DND-41 (cell line): Measurements from ENCODE around the gene UROD.
"Not testable (repeated sequence)": the region's sequence is repeated elsewhere in the genome, so short reads cannot be mapped to it uniquely, and the experiment has no call there.

Source experiments
- ATAC-seq: fragments of 200-7000 bp; cut with Tn5 transposase; 3 replicates; pipeline ENCODE4 v1.9.1; 2021; ENCODE audit warnings: low read depth; ENCODE audit not compliant: insufficient read depth
- DNase-seq: peaks from one replicate; pipeline ENCODE4 v3.0.0-alpha.2; 2020
- H2AFZ ChIP-seq: 2 replicates; pipeline ENCODE4 v1.6.0; 2012; ENCODE audit warnings: low read depth, low read length
- H3K27ac ChIP-seq: 2 replicates; pipeline ENCODE4 v1.5.1; 2012; ENCODE audit warnings: low read length, inconsistent platforms
- H3K27me3 ChIP-seq: fragments of 200-600 bp; sonication (generic); 2 replicates; pipeline ENCODE4 v1.6.0; 2012; ENCODE audit warnings: low read length, mild to moderate bottlenecking, inconsistent platforms; ENCODE audit not compliant: insufficient read depth, poor library complexity
- H3K36me3 ChIP-seq: 2 replicates; pipeline ENCODE4 v1.5.1; 2012; ENCODE audit warnings: low read length, inconsistent platforms; ENCODE audit not compliant: insufficient read depth
- H3K4me1 ChIP-seq: 2 replicates; pipeline ENCODE4 v1.5.1; 2012; ENCODE audit warnings: mild to moderate bottlenecking, low read length; ENCODE audit not compliant: insufficient read depth
- H3K4me2 ChIP-seq: 2 replicates; pipeline ENCODE4 v1.6.0; 2012; ENCODE audit warnings: mild to moderate bottlenecking, moderate library complexity, low read length, inconsistent platforms; ENCODE audit not compliant: insufficient read depth
- H3K4me3 ChIP-seq, 2 experiments: fragments of 200-600 bp in 1 of 2; shearing (Covaris generic) in 1 of 2; 2 replicates each; pipeline ENCODE4 v1.5.1; 2012 to 2016; ENCODE audit warnings: inconsistent platforms in 2 of 2, low read length in 2 of 2, mild to moderate bottlenecking in 2 of 2, low read depth in 1 of 2, moderate library complexity in 1 of 2
- H3K79me2 ChIP-seq: 2 replicates; pipeline ENCODE4 v1.6.0; 2012; ENCODE audit warnings: low read length, inconsistent platforms; ENCODE audit not compliant: insufficient read depth
- H3K9ac ChIP-seq: 2 replicates; pipeline ENCODE4 v1.6.0; 2012; ENCODE audit warnings: low read depth, mild to moderate bottlenecking, inconsistent platforms, low read length, moderate library complexity
- H3K9me3 ChIP-seq: 2 replicates; pipeline ENCODE4 v1.5.1; 2012; ENCODE audit warnings: low read length, moderate library complexity, mild to moderate bottlenecking, inconsistent platforms; ENCODE audit not compliant: insufficient read depth, severe bottlenecking
- H4K20me1 ChIP-seq: 2 replicates; pipeline ENCODE4 v1.6.0; 2012; ENCODE audit warnings: low read length; ENCODE audit not compliant: insufficient read depth
- CTCF ChIP-seq: IDR thresholded peaks from 2 replicates; pipeline ENCODE4 v1.5.1; 2012; ENCODE audit warnings: borderline replicate concordance, low read length, moderate library complexity, mild to moderate bottlenecking; ENCODE audit not compliant: poor library complexity, severe bottlenecking; ENCODE audit errors: extremely low read depth
- EZH2 ChIP-seq: IDR thresholded peaks from 3 replicates; pipeline ENCODE4 v1.6.1; 2012; ENCODE audit warnings: borderline replicate concordance, low read depth, mild to moderate bottlenecking, moderate library complexity, low read length, inconsistent platforms; ENCODE audit not compliant: severe bottlenecking

The UROD gene

GRCh38 chr1:45057542-45057941 lies 45.5 kb downstream of the UROD start:
- Histone ChIP-seq H3K27me3 (peaks cover 10% of the 10 kb centered on the region), H3K36me3 (no peaks in the 10 kb centered on the region), H2AFZ (no peak overlapping the region), H3K9me3 (no peaks in the 10 kb centered on the region), H3K79me2 (no peaks in the 10 kb centered on the region), H3K27ac (no peak overlapping the region), H3K4me1 (no peaks in the 10 kb centered on the region), H3K4me2 (no peak overlapping the region), H4K20me1 (no peaks in the 10 kb centered on the region), H3K4me3 (no peak overlapping the region), H3K9ac (no peak overlapping the region)
- DNase-seq: no peak
- ATAC-seq: no peak
- TF ChIP-seq CTCF (no peak), EZH2 (no peak)

GRCh38 chr1:45059829-45060228 lies 47.8 kb downstream of the UROD start:
- Histone ChIP-seq H3K4me2 (no peak overlapping the region), H3K4me3 (no peak overlapping the region), H3K9ac (no peak overlapping the region), H3K9me3 (no peaks in the 10 kb centered on the region), H3K27me3 (peaks cover 10% of the 10 kb centered on the region), H3K36me3 (no peaks in the 10 kb centered on the region), H4K20me1 (no peaks in the 10 kb centered on the region), H2AFZ (no peak overlapping the region), H3K27ac (no peak overlapping the region), H3K4me1 (no peaks in the 10 kb centered on the region), H3K79me2 (no peaks in the 10 kb centered on the region)
- DNase-seq (no peak), ATAC-seq (no peak)
- TF ChIP-seq CTCF (no peak), EZH2 (no peak)

GRCh38 chr1:45062463-45062862 lies 50.4 kb downstream of the UROD start:
- not testable (repeated sequence) for H3K4me2 ChIP-seq, H3K79me2 ChIP-seq, H3K9me3 ChIP-seq, H3K36me3 ChIP-seq, DNase-seq, H3K9ac ChIP-seq, H3K27ac ChIP-seq, H3K4me3 ChIP-seq, ATAC-seq, H4K20me1 ChIP-seq, H3K4me1 ChIP-seq, H2AFZ ChIP-seq
- peaks cover 10% of the 10 kb centered on the region for H3K27me3 ChIP-seq

- Histone ChIP-seq H3K9ac (no peak overlapping the region), H3K9me3 (no peaks in the 10 kb centered on the region), H3K4me1 (no peaks in the 10 kb centered on the region), H3K27ac (no peak overlapping the region), H3K27me3 (peaks cover 1% of the 10 kb centered on the region), H3K79me2 (no peaks in the 10 kb centered on the region), H3K36me3 (no peaks in the 10 kb centered on the region), H3K4me3 (no peak overlapping the region), H2AFZ (no peak overlapping the region), H4K20me1 (no peaks in the 10 kb centered on the region), H3K4me2 (no peak overlapping the region)
- ATAC-seq (no peak), DNase-seq (no peak)
- TF ChIP-seq EZH2: no peak
- TF ChIP-seq CTCF: no peak
These were observed 53.0 kb downstream of the UROD start for GRCh38 chr1:45065083-45065482.
